RWPE2 (cell line): ENCODE results near the gene CCDC106.

Source experiments
- ATAC-seq: fragments of 200-7000 bp; cut with Tn5 transposase; 3 replicates; pipeline ENCODE4 v1.9.1; 2021; ENCODE audit warnings: low read depth
- DNase-seq: peaks from one replicate; pipeline ENCODE4 v3.0.0-alpha.2; 2020; ENCODE audit warnings: low spot score
- H3K27ac ChIP-seq: fragments of 450-650 bp; 2 replicates; pipeline ENCODE4 v1.5.1; 2017; ENCODE audit warnings: mild to moderate bottlenecking; ENCODE audit not compliant: poor library complexity, severe bottlenecking
- H3K27me3 ChIP-seq: fragments of 250-450 bp; sonication (Bioruptor Pico); 2 replicates; pipeline ENCODE4 v1.5.1; 2021; ENCODE audit warnings: mild to moderate bottlenecking, moderate library complexity; ENCODE audit not compliant: insufficient read depth, poor library complexity, severe bottlenecking
- H3K36me3 ChIP-seq: fragments of 250-450 bp; sonication (Bioruptor Pico); 2 replicates; pipeline ENCODE4 v1.5.1; 2020; ENCODE audit warnings: low read depth, mild to moderate bottlenecking, moderate library complexity
- H3K4me1 ChIP-seq: fragments of 250-450 bp; sonication (Bioruptor Pico); 2 replicates; pipeline ENCODE4 v1.5.1; 2021; ENCODE audit warnings: mild to moderate bottlenecking, moderate library complexity; ENCODE audit not compliant: insufficient read depth, poor library complexity, severe bottlenecking
- H3K4me3 ChIP-seq: fragments of 250-450 bp; sonication (Bioruptor Pico); 2 replicates; pipeline ENCODE4 v1.5.1; 2021; ENCODE audit warnings: mild to moderate bottlenecking, moderate library complexity; ENCODE audit not compliant: severe bottlenecking
- H3K9me3 ChIP-seq: fragments of 250-450 bp; sonication (Bioruptor Pico); 2 replicates; pipeline ENCODE4 v1.5.1; 2021; ENCODE audit warnings: mild to moderate bottlenecking, moderate library complexity; ENCODE audit not compliant: severe bottlenecking
- TF ChIP-seq, protein P1 (sequence below): fragments of 450-650 bp; IDR thresholded peaks from one replicate; pipeline ENCODE4 v1.5.1; 2017; ENCODE audit warnings: mild to moderate bottlenecking, moderate library complexity; ENCODE audit not compliant: poor library complexity, severe bottlenecking

Gene CCDC106

DNA sequence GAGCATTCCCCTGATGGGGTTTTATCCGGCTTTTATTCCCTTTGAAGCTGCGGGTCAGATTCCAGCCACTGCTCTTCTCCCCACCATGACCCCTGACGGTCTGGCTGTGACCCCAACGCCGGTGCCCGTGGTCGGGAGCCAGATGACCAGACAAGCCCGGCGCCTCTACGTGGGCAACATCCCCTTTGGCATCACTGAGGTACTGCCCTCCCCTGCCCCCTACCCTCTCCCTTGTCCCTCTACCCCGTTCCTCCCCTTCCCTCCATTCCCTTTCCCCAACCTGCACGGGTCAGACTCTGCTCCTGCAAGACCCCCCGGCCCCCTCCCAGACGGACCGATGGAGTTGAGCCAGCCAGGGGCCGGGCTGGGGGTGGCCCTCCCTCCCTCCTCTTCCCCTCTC is 13.0 kb downstream of the CCDC106 start:
- peaks cover 4% of the 10 kb centered on the region for H3K4me1 ChIP-seq
- H3K27ac ChIP-seq: no peak overlapping the region
- H3K4me3 ChIP-seq: no peak overlapping the region
- DNase-seq (no peak), ATAC-seq (no peak)
- H3K9me3 ChIP-seq: no peaks in the 10 kb centered on the region
- peaks cover 73% of the 10 kb centered on the region for H3K36me3 ChIP-seq
- TF ChIP-seq, protein P1, sequence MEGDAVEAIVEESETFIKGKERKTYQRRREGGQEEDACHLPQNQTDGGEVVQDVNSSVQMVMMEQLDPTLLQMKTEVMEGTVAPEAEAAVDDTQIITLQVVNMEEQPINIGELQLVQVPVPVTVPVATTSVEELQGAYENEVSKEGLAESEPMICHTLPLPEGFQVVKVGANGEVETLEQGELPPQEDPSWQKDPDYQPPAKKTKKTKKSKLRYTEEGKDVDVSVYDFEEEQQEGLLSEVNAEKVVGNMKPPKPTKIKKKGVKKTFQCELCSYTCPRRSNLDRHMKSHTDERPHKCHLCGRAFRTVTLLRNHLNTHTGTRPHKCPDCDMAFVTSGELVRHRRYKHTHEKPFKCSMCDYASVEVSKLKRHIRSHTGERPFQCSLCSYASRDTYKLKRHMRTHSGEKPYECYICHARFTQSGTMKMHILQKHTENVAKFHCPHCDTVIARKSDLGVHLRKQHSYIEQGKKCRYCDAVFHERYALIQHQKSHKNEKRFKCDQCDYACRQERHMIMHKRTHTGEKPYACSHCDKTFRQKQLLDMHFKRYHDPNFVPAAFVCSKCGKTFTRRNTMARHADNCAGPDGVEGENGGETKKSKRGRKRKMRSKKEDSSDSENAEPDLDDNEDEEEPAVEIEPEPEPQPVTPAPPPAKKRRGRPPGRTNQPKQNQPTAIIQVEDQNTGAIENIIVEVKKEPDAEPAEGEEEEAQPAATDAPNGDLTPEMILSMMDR: no peak
- H3K27me3 ChIP-seq: no peaks in the 10 kb centered on the region

DNA sequence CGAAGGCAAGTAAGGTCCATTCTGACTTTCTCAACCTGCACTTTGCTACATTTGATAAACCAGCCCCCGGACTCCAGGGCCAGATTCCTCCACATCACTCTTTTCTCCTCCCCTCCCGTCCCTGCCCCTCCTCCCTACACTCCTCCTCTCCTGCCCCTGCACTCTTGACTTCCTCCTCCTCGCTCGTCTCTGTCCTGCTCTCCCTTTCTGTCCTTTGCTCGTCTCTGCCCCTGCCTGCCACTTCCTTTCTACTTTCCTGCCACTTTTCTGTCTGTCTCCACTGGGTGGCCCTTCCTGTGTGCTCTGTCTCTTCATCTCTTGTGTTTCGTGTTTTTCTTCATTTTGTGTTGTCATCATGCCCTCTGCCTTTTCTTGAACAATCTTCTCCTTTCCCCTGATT is 13.8 kb downstream of the CCDC106 start:
- H3K4me1 ChIP-seq: peaks cover 4% of the 10 kb centered on the region
- H3K27me3 ChIP-seq: no peaks in the 10 kb centered on the region
- no peak for DNase-seq
- ATAC-seq: no peak
- H3K9me3 ChIP-seq: no peaks in the 10 kb centered on the region
- TF ChIP-seq, protein P1: no peak
- no peak overlapping the region for H3K27ac ChIP-seq
- no peak overlapping the region for H3K4me3 ChIP-seq
- H3K36me3 ChIP-seq: peaks cover 74% of the 10 kb centered on the region

DNA sequence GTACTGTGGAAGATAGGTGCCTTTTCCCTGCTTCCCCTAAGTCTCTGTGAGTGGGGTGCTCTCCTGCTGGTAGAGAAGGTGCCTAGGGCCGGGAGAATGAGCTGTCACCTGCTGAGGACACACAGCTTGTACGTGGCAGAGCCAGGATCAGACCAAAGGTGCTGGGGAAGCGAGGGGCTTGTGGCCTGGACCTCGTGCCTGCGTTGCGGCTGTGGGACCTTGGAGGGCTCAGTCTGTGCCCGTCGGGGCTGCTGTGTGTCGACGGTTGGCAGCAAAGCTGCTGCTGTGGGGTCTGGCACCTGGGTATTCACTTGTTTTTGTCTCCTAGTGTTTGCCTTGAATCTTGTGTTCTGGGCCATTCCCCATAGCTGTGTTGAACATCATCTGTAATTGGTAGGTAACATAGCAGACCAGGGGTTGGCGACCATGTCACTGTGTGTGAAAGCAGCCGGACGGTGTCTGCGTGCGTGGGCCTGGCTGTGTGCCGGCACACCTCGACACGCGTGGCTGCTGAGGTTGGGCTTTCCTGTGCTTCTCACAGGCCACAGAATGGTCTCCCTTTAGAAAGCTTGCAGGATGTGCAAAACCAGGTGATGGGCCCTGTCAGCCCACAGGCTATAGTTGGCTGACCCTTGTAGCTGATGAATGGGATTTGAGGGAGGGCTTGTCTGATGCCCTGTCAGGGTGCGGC is 16.0 kb downstream of the CCDC106 start:
- no peak for ATAC-seq
- H3K36me3 ChIP-seq: peaks cover 87% of the 10 kb centered on the region

DNA sequence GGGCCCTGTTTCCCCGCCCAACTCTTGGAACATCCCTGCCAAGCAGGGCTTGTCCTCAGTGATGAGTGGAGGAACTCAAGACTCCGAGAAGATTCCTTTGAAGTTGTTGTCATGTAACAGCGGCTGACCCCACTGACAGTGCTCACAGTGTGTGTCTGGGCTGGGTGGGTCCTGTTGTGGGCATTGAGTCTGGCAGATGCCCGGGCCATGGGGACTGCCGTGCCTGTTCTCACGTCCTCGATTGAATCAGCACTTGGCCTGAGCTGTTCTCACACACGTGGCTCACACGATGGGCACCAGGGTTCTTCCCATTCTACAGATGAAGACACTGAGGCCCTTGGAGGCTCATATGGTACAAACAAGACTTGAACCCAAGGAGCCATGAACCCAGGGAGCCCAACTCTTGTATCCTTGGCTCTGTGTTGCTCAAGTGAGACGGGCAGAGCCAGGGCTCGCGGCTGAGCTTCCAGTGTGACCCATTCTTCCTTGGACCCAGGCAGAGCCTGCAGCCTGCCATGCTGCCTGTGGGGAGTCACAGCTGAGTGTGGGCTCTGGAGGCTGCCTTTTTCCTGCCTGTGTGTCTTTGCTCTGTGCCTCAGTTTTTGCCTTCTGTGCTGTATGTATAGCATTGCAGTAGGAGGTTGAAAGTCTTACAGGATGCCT is 18.5 kb downstream of the CCDC106 start:
- Histone ChIP-seq H3K36me3 (peaks cover 80% of the 10 kb centered on the region), H3K27me3 (no peaks in the 10 kb centered on the region), H3K27ac (no peak overlapping the region), H3K9me3 (no peaks in the 10 kb centered on the region), H3K4me1 (no peaks in the 10 kb centered on the region), H3K4me3 (no peak overlapping the region)
- TF ChIP-seq, protein P1: no peak
- DNase-seq (no peak), ATAC-seq (no peak)

More for the DNA sequence above, 16.0 kb downstream of the CCDC106 start:
- Histone ChIP-seq H3K27ac (no peak overlapping the region), H3K4me1 (no peaks in the 10 kb centered on the region), H3K9me3 (no peaks in the 10 kb centered on the region), H3K27me3 (no peaks in the 10 kb centered on the region), H3K4me3 (no peak overlapping the region)
- no peak for DNase-seq
- TF ChIP-seq, protein P1: no peak

DNA sequence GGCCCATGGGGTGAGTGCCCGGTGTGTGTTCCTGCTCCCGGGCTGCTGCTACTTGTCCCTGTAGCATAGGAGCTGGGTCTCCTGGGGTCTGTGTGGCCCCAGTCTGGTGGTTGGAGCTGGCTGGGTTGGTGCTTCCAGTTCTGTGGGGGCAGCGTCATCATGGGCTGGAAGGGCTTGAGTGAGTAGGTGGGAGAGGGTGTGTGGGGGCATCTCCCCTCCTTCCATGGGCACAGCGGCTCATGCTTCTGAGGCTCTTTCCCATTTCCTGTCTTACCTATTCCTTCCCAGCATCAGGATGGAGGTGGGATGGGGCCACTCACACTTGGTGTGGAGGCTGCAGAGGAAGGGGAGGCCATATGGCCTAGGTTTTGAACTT is 19.0 kb downstream of the CCDC106 start:
- H3K36me3 ChIP-seq: peaks cover 80% of the 10 kb centered on the region
- TF ChIP-seq, protein P1: no peak
- ATAC-seq (no peak), DNase-seq (no peak)
- H3K9me3 ChIP-seq: no peaks in the 10 kb centered on the region
- H3K27ac ChIP-seq: no peak overlapping the region
- no peaks in the 10 kb centered on the region for H3K4me1 ChIP-seq
- H3K27me3 ChIP-seq: no peaks in the 10 kb centered on the region
- H3K4me3 ChIP-seq: no peak overlapping the region
